Keratinocyte (primary cell): Measurements from ENCODE around the gene FKBP1B. TPM values are rescaled to one million over a fixed set of nuclear protein-coding genes. Genes with fewer than 3 reads are reported as not detected.
"Not testable (repeated sequence)": the region's sequence is repeated elsewhere in the genome, so short reads cannot be mapped to it uniquely, and the experiment has no call there.

Source experiments
- DNase-seq: peaks from one replicate; pipeline ENCODE4 v3.0.0-alpha.2; 2011; ENCODE audit warnings: low read depth, missing footprints, low spot score
- FAIRE-seq: peaks from 2 replicates; lab custom pipeline; 2011; peaks lifted over from hg19 to GRCh38; lab: Jason Lieb, UNC
- H2AFZ ChIP-seq: 2 replicates; pipeline ENCODE4 v1.6.0; 2012; ENCODE audit warnings: low read length, control low read depth, inconsistent platforms; ENCODE audit not compliant: control insufficient read depth
- H3K27ac ChIP-seq: 2 replicates; pipeline ENCODE4 v1.5.1; 2011; ENCODE audit warnings: low read length; ENCODE audit not compliant: control insufficient read depth, insufficient read depth
- H3K27me3 ChIP-seq: 3 replicates; pipeline ENCODE4 v1.6.0; 2011; ENCODE audit warnings: low read length; ENCODE audit not compliant: control insufficient read depth, insufficient read depth; ENCODE audit errors: extremely low read depth
- H3K36me3 ChIP-seq, 2 experiments: 2 replicates in 1 of 2; 3 replicates in 1 of 2; pipeline ENCODE4 v1.5.1; 2011; ENCODE audit warnings: low read length in 2 of 2, mild to moderate bottlenecking in 1 of 2; ENCODE audit not compliant: control insufficient read depth in 2 of 2, insufficient read depth in 2 of 2; ENCODE audit errors: extremely low read depth in 1 of 2
- H3K4me1 ChIP-seq: 3 replicates; pipeline ENCODE4 v1.5.1; 2011; ENCODE audit warnings: low read length; ENCODE audit not compliant: control insufficient read depth, insufficient read depth; ENCODE audit errors: extremely low read depth
- H3K4me2 ChIP-seq: 3 replicates; pipeline ENCODE4 v1.6.0; 2011; ENCODE audit warnings: low read depth, low read length; ENCODE audit not compliant: control insufficient read depth, insufficient read depth; ENCODE audit errors: extremely low read depth
- H3K4me3 ChIP-seq, 3 experiments: fragments of 200-600 bp in 1 of 3; sonication (generic) in 1 of 3; 2 replicates in 2 of 3; 3 replicates in 1 of 3; pipeline ENCODE4 v1.5.1; 2011 to 2016; ENCODE audit warnings: low read length in 3 of 3, mild to moderate bottlenecking in 3 of 3, control low read depth in 2 of 3, inconsistent platforms in 1 of 3, low read depth in 1 of 3, mixed read lengths in 1 of 3, mixed run types in 1 of 3, moderate library complexity in 1 of 3; ENCODE audit not compliant: control insufficient read depth in 2 of 3, insufficient read depth in 2 of 3; ENCODE audit errors: extremely low read depth in 1 of 3
- H3K79me2 ChIP-seq: 2 replicates; pipeline ENCODE4 v1.6.0; 2012; ENCODE audit warnings: low read length; ENCODE audit not compliant: control insufficient read depth, insufficient read depth
- H3K9ac ChIP-seq: 3 replicates; pipeline ENCODE4 v1.6.0; 2011; ENCODE audit warnings: low read length; ENCODE audit not compliant: control insufficient read depth, insufficient read depth; ENCODE audit errors: extremely low read depth
- H3K9me1 ChIP-seq: 3 replicates; pipeline ENCODE4 v1.6.0; 2011; ENCODE audit warnings: low read length; ENCODE audit not compliant: control insufficient read depth, insufficient read depth; ENCODE audit errors: extremely low read depth
- H3K9me3 ChIP-seq: 2 replicates; pipeline ENCODE4 v1.5.1; 2012; ENCODE audit warnings: low read depth, low read length; ENCODE audit not compliant: control insufficient read depth
- H4K20me1 ChIP-seq: 3 replicates; pipeline ENCODE4 v1.6.0; 2011; ENCODE audit warnings: low read length; ENCODE audit not compliant: control insufficient read depth, insufficient read depth; ENCODE audit errors: extremely low read depth
- CTCF ChIP-seq, 3 experiments: IDR thresholded peaks in 1 of 3; conservative IDR thresholded peaks in 1 of 3; optimal IDR thresholded peaks in 1 of 3; 2 replicates in 2 of 3; 3 replicates in 1 of 3; pipeline versions ENCODE3 to v1.5.1; 2011; ENCODE audit warnings: low read length in 3 of 3, mild to moderate bottlenecking in 3 of 3, moderate library complexity in 2 of 3, control low read depth in 1 of 3, inconsistent platforms in 1 of 3; ENCODE audit not compliant: insufficient read depth in 2 of 3; ENCODE audit errors: extremely low read depth in 1 of 3
- EZH2 ChIP-seq: IDR thresholded peaks from one replicate; pipeline ENCODE4 v1.6.1; 2012; ENCODE audit warnings: inconsistent platforms, mild to moderate bottlenecking, low read length, moderate library complexity
- dilution Hi-C: fragments of 300-500 bp; cut with MboI; formaldehyde crosslinking; loops from one replicate; pipeline ENCODE4 v1.7.0; 2020; ENCODE audit warnings: low sequenced_read_pairs; ENCODE audit not compliant: extremely low pct_ligation_motif_present
- polyA plus RNA-seq, 5 experiments: library from polyadenylated mRNA; depleted of rRNA in 3 of 5; stranded (reverse) in 3 of 5; stranded (forward) in 1 of 5; unstranded in 1 of 5; fragments of >200 nt; gene quantifications; 1 replicate in 1 of 5; 2 replicates in 3 of 5; 3 replicates in 1 of 5; pipeline versions ENCODE4 v1.2.1 to v1.2.3, GENCODE V29; 2011 to 2012; ENCODE audit warnings: missing spikeins in 2 of 5, low read depth in 1 of 5, low replicate concordance in 1 of 5

The FKBP1B gene
- polyA plus RNA-seq, 1 donor (not counting 4 experiments of a cell fraction or from before 2014, with no cell fraction given), result 24.5 TPM

- H3K4me1 ChIP-seq, result peaks cover 9% of the 10 kb centered on the region
- dilution Hi-C loops, result no loop called here
- no peak overlapping the region for H3K27ac ChIP-seq
- no peaks in the 10 kb centered on the region for H3K79me2 ChIP-seq
- DNase-seq (no peak), FAIRE-seq (no peak)
- no peaks in the 10 kb centered on the region for H3K36me3 ChIP-seq
- TF ChIP-seq EZH2, result no peak
- TF ChIP-seq CTCF (optimal IDR thresholded peaks at IDR 0.05 in 1 of 3, IDR thresholded peaks at IDR 0.05 in 1 of 3, conservative IDR thresholded peaks at IDR 0.05 in 1 of 3; ENCODE audit: extremely low read depth in 1 of 3, insufficient read depth in 2 of 3, low read length in 3 of 3), result no peak
- H3K9me3 ChIP-seq, result no peaks in the 10 kb centered on the region
- H3K4me2 ChIP-seq, result no peak overlapping the region
- peaks cover 33% of the 10 kb centered on the region for H3K27me3 ChIP-seq
- no peak overlapping the region for H2AFZ ChIP-seq
- H3K9ac ChIP-seq, result no peak overlapping the region
- H4K20me1 ChIP-seq, result peaks cover 3% of the 10 kb centered on the region
- no peaks in the 10 kb centered on the region for H3K9me1 ChIP-seq
- no peak overlapping the region for H3K4me3 ChIP-seq
Measured at GRCh38 chr2:24011250-24012104, 38.1 kb upstream of the FKBP1B start.

DNA sequence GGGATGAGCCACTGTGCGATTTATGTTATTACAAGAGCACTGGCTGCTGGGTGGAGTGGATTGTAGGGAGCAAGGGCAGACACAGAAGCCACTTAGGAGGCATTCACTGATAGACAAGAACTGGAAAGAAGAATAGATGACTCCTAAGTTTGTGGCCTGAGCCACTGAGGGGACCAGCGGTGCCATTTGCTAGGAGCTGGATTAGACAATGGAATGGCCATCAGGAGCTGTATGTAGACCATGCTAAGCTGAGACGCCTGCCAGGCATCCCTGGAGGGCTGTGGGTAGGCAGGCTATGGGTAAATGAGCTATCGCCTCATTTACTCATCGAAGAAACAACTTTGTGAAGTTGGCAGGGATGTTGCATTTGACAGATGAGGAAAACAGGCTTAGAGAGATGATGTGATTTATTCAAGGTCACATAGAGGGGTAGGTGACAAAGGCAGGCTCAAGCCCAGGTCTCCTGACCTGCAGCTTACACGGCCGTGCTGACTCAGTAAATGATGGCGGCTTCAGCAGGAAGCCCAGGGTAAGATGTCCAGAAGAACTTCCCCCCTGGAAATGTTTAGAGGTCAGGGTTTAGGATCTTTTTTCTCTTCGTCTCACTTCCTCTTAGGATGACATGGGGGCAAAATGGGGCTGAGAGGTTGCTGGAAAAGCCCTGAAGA is 36.9 kb upstream of the FKBP1B start:
- Histone ChIP-seq H3K9me3 (no peaks in the 10 kb centered on the region), H3K27ac (no peak overlapping the region), H3K4me3 (no peak overlapping the region), H3K27me3 (peaks cover 33% of the 10 kb centered on the region), H3K4me1 (peaks cover 9% of the 10 kb centered on the region), H2AFZ (no peak overlapping the region), H3K9me1 (no peaks in the 10 kb centered on the region), H3K36me3 (no peaks in the 10 kb centered on the region), H4K20me1 (peaks cover 3% of the 10 kb centered on the region), H3K79me2 (no peaks in the 10 kb centered on the region), H3K4me2 (no peak overlapping the region), H3K9ac (no peak overlapping the region)
- DNase-seq (no peak), FAIRE-seq (no peak)
- TF ChIP-seq EZH2 (no peak), CTCF (optimal IDR thresholded peaks at IDR 0.05 in 1 of 3, IDR thresholded peaks at IDR 0.05 in 1 of 3, conservative IDR thresholded peaks at IDR 0.05 in 1 of 3; ENCODE audit: extremely low read depth in 1 of 3, insufficient read depth in 2 of 3, low read length in 3 of 3) (no peak)
- dilution Hi-C loops, result no loop called here

DNA sequence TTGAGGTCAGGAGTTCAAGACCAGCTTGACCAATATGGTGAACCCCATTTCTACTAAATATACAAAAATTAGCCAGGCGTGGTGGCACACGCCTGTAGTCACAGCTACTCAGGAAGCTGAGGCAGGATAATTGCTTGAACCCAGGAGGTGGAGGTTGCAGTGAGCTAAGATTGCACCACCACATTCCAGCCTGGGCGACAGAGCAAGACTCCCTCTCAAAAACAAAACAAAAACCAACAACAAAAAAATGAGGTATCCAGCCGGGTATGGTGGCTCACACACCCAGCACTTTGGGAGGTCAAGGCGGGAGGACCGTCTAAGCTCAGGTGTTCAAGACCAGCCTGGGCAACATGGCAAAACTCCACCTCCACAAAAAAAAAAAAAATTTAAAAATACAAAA is 34.6 kb upstream of the FKBP1B start:
- H3K4me2 ChIP-seq, dilution Hi-C loops, H3K36me3 ChIP-seq, H3K9me3 ChIP-seq, H3K9me1 ChIP-seq, H4K20me1 ChIP-seq, H2AFZ ChIP-seq, H3K79me2 ChIP-seq, H3K27ac ChIP-seq, H3K4me1 ChIP-seq, H3K4me3 ChIP-seq, H3K9ac ChIP-seq, DNase-seq, FAIRE-seq: not testable (repeated sequence)
- H3K27me3 ChIP-seq, result peaks cover 23% of the 10 kb centered on the region
